GM23248 (cell line): ENCODE data around the gene ANKRD9. TPM values are rescaled to one million over a fixed set of nuclear protein-coding genes. Genes with fewer than 3 reads are reported as not detected.

ENCODE experiments used
- DNase-seq: peaks from one replicate; pipeline ENCODE4 v3.0.0-alpha.2; 2015
- H2AFZ ChIP-seq: fragments of 200-600 bp; sonication (generic); 2 replicates; pipeline ENCODE4 v1.6.1; 2016; ENCODE audit warnings: antibody characterized with exemption
- H3F3A ChIP-seq: fragments of 200-600 bp; sonication (generic); 2 replicates; pipeline ENCODE4 v1.6.1; 2016; ENCODE audit warnings: mild to moderate bottlenecking, antibody characterized with exemption, mixed run types; ENCODE audit not compliant: insufficient read depth
- H3K27ac ChIP-seq: fragments of 200-600 bp; sonication (generic); 2 replicates; pipeline ENCODE4 v1.5.1; 2016; ENCODE audit warnings: mild to moderate bottlenecking
- H3K27me3 ChIP-seq: fragments of 200-600 bp; sonication (generic); replicated peaks from 2 replicates; pipeline ENCODE4 v1.6.1; 2016; ENCODE audit warnings: mild to moderate bottlenecking; ENCODE audit not compliant: insufficient read depth
- H3K36me3 ChIP-seq: fragments of 200-600 bp; sonication (generic); 2 replicates; pipeline ENCODE4 v1.6.1; 2016; ENCODE audit warnings: low read depth, mild to moderate bottlenecking
- H3K4me1 ChIP-seq: fragments of 200-600 bp; sonication (generic); 2 replicates; pipeline ENCODE4 v1.6.1; 2016; ENCODE audit warnings: mild to moderate bottlenecking; ENCODE audit not compliant: insufficient read depth
- H3K4me2 ChIP-seq: fragments of 200-600 bp; sonication (generic); one replicate; pipeline ENCODE4 v1.6.1; 2016; ENCODE audit warnings: mild to moderate bottlenecking; ENCODE audit not compliant: unreplicated experiment
- H3K4me3 ChIP-seq: fragments of 200-600 bp; sonication (generic); 2 replicates; pipeline ENCODE4 v1.5.1; 2016; ENCODE audit warnings: mild to moderate bottlenecking
- H3K79me2 ChIP-seq: fragments of 200-600 bp; sonication (generic); 2 replicates; pipeline ENCODE4 v1.6.1; 2016; ENCODE audit warnings: mild to moderate bottlenecking; ENCODE audit not compliant: insufficient read depth
- H3K9ac ChIP-seq: fragments of 200-600 bp; sonication (generic); 2 replicates; pipeline ENCODE4 v1.6.1; 2016; ENCODE audit warnings: mild to moderate bottlenecking
- H3K9me2 ChIP-seq: fragments of 200-600 bp; sonication (generic); 2 replicates; pipeline ENCODE4 v1.6.1; 2016; ENCODE audit warnings: mixed run types, mild to moderate bottlenecking, moderate library complexity; ENCODE audit not compliant: insufficient read depth
- H3K9me3 ChIP-seq: fragments of 200-600 bp; sonication (generic); one replicate; pipeline ENCODE4 v1.6.1; 2017; ENCODE audit warnings: low read depth
- H4K20me1 ChIP-seq: fragments of 200-600 bp; sonication (generic); 2 replicates; pipeline ENCODE4 v1.6.0; 2016; ENCODE audit not compliant: insufficient read depth
- EZH2 ChIP-seq: fragments of 200-600 bp; sonication (generic); IDR thresholded peaks from 2 replicates; pipeline ENCODE4 v1.6.1; 2018; ENCODE audit warnings: antibody characterized with exemption, mild to moderate bottlenecking; ENCODE audit not compliant: insufficient read depth, poor library complexity, severe bottlenecking
- EZH2phosphoT487 ChIP-seq: fragments of 200-600 bp; sonication (generic); IDR thresholded peaks from 2 replicates; pipeline ENCODE4 v1.6.1; 2018; ENCODE audit warnings: antibody characterized with exemption, moderate library complexity, mild to moderate bottlenecking, low read depth; ENCODE audit not compliant: insufficient read depth
- WGBS, 2 experiments: methylation state at CpG; one replicate each; pipeline ENCODE4 v1.1.6; 2015 to 2017; ENCODE audit warnings: low lambda C conversion rate in 2 of 2, low coverage in 1 of 2; ENCODE audit errors: missing lambda C conversion rate in 2 of 2; 5-methylcytosine and 5-hydroxymethylcytosine counted together
- in situ Hi-C: fragments of 300-500 bp; cut with MboI; formaldehyde crosslinking; loops from 2 replicates; pipeline ENCODE4 v1.15.0; 2020
- polyA plus RNA-seq: library from polyadenylated mRNA; unstranded; fragments of >200 nt; fragmentation: Nextera tagmentation; extraction: Ambion mirVana; gene quantifications from 2 replicates; pipeline ENCODE4 v1.2.1, GENCODE V29; 2016
- total RNA-seq: library from RNA; depleted of rRNA; stranded (reverse); fragments of >200 nt; shearing (Covaris generic); gene quantifications from 2 replicates; pipeline ENCODE4 v1.2.3, GENCODE V29; 2014

ANKRD9 gene
- total and polyA plus RNA-seq, 2 experiments from 2014 or later = 2.3 to 14.9 TPM

- H3K36me3 ChIP-seq = no peaks in the 10 kb centered on the region
- no peak overlapping the region for H3K27ac ChIP-seq
- no peak for DNase-seq
- H3F3A ChIP-seq = no peaks in the 10 kb centered on the region
- no peaks in the 10 kb centered on the region for H3K9me2 ChIP-seq
- H3K4me3 ChIP-seq = no peak overlapping the region
- H3K9ac ChIP-seq = no peak overlapping the region
- H3K79me2 ChIP-seq = no peaks in the 10 kb centered on the region
- peaks cover 16% of the 10 kb centered on the region for H3K27me3 ChIP-seq
- no peaks in the 10 kb centered on the region for H3K4me1 ChIP-seq
- WGBS, 2 experiments = 60 to 69% methylated on average over 27 to 29 of the region's 29 CpGs
- in situ Hi-C loops = no loop called here
- H3K9me3 ChIP-seq = no peaks in the 10 kb centered on the region
- no peak overlapping the region for H3K4me2 ChIP-seq
- TF ChIP-seq EZH2phosphoT487 (no peak), EZH2 (no peak)
- H4K20me1 ChIP-seq = no peaks in the 10 kb centered on the region
- H2AFZ ChIP-seq = no peak overlapping the region
These were observed 30.9 kb upstream of the ANKRD9 start for GRCh38 chr14:102540315-102541028.

- Histone ChIP-seq H2AFZ (no peak overlapping the region), H3K9me3 (no peaks in the 10 kb centered on the region)
- WGBS, 2 experiments = 59 to 61% methylated on average over 12 to 17 of the region's 17 CpGs
These were observed 30.2 kb upstream of the ANKRD9 start for GRCh38 chr14:102539544-102540314.

GRCh38 chr14:102538602-102539543 lies 29.3 kb upstream of the ANKRD9 start:
- no peaks in the 10 kb centered on the region for H3K4me1 ChIP-seq

More at GRCh38 chr14:102539544-102540314, 30.2 kb upstream of the ANKRD9 start:
- Histone ChIP-seq H4K20me1 (no peaks in the 10 kb centered on the region), H3K27me3 (peaks cover 8% of the 10 kb centered on the region), H3K4me2 (no peak overlapping the region), H3F3A (no peaks in the 10 kb centered on the region), H3K4me3 (no peak overlapping the region), H3K9me2 (no peaks in the 10 kb centered on the region), H3K27ac (no peak overlapping the region), H3K36me3 (no peaks in the 10 kb centered on the region), H3K4me1 (no peaks in the 10 kb centered on the region), H3K79me2 (no peaks in the 10 kb centered on the region), H3K9ac (no peak overlapping the region)
- TF ChIP-seq EZH2phosphoT487 = no peak
- no peak for TF ChIP-seq EZH2
- no peak for DNase-seq
- in situ Hi-C loops = no loop called here

GRCh38 chr14:102537981-102538601 lies 28.5 kb upstream of the ANKRD9 start:
- no peaks in the 10 kb centered on the region for H3K36me3 ChIP-seq
- no peaks in the 10 kb centered on the region for H3K27me3 ChIP-seq
- H3K4me2 ChIP-seq = no peak overlapping the region
- no peaks in the 10 kb centered on the region for H3K9me2 ChIP-seq
- H2AFZ ChIP-seq = no peak overlapping the region
- H3K9me3 ChIP-seq = no peaks in the 10 kb centered on the region
- no peak overlapping the region for H3K27ac ChIP-seq
- TF ChIP-seq EZH2 (no peak), EZH2phosphoT487 (no peak)
- no peaks in the 10 kb centered on the region for H3K4me1 ChIP-seq
- no peak overlapping the region for H3K4me3 ChIP-seq
- WGBS, 2 experiments = 48 to 53% methylated on average over 12 to 15 of the region's 15 CpGs
- no peak for DNase-seq
- no peaks in the 10 kb centered on the region for H4K20me1 ChIP-seq
- in situ Hi-C loops = no loop called here
- no peaks in the 10 kb centered on the region for H3F3A ChIP-seq
- no peak overlapping the region for H3K9ac ChIP-seq
- no peaks in the 10 kb centered on the region for H3K79me2 ChIP-seq

More at GRCh38 chr14:102538602-102539543, 29.3 kb upstream of the ANKRD9 start:
- no peak overlapping the region for H3K27ac ChIP-seq
- no peaks in the 10 kb centered on the region for H3K27me3 ChIP-seq
- no peaks in the 10 kb centered on the region for H4K20me1 ChIP-seq
- H3K9me2 ChIP-seq = no peaks in the 10 kb centered on the region
- no peak overlapping the region for H3K9ac ChIP-seq
- no peaks in the 10 kb centered on the region for H3K36me3 ChIP-seq
- WGBS, 2 experiments = 69 to 72% methylated on average over 25 of the region's 25 CpGs
- no peak overlapping the region for H2AFZ ChIP-seq
- H3K4me2 ChIP-seq = no peak overlapping the region
- no peak overlapping the region for H3K4me3 ChIP-seq
- in situ Hi-C loops = no loop called here
- TF ChIP-seq EZH2 (no peak), EZH2phosphoT487 (no peak)
- H3K9me3 ChIP-seq = no peaks in the 10 kb centered on the region
- DNase-seq = no peak
- no peaks in the 10 kb centered on the region for H3F3A ChIP-seq
- no peaks in the 10 kb centered on the region for H3K79me2 ChIP-seq
